Fibroblast of villous mesenchyme (primary cell): ENCODE results near the gene MRPL3. TPM values are rescaled to one million over a fixed set of nuclear protein-coding genes. Genes with fewer than 3 reads are reported as not detected.

Experiments used
- DNase-seq: peaks from one replicate; pipeline ENCODE4 v3.0.0-alpha.2; 2010; ENCODE audit warnings: low read depth
- H3K4me3 ChIP-seq: 2 replicates; pipeline ENCODE4 v1.5.1; 2011; ENCODE audit warnings: low read depth, mild to moderate bottlenecking, low read length
- total RNA-seq: library from RNA; depleted of rRNA; stranded (reverse); fragments of >200 nt; gene quantifications from 2 replicates; pipeline ENCODE4 v1.2.3, GENCODE V29; 2012
- TF ChIP-seq, protein P1 (sequence below): IDR thresholded peaks from 2 replicates; pipeline ENCODE4 v1.5.1; 2012; ENCODE audit warnings: low read depth, mild to moderate bottlenecking, low read length; ENCODE audit not compliant: insufficient read depth

Gene MRPL3
- total RNA-seq, 1 donor, result 123 TPM

DNA sequence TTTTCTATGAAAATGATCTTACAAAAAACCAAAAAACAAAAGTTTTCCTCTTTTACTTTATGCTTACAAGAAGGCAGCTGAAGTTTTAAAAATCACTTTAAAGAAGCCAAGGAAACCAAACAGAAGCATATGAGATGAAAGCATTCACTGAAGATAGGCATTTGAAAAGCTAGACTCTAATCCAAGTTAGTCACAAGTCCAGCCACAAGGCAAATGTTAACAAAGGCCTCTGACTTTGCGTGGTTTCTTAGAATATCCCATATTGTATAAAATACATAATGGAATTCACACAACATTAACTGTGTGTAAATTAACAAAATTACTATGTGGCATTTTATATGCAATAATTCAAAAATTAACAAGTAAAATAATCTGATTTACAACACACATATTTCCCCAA is 17.7 kb downstream of the MRPL3 start:
- TF ChIP-seq, protein P1, sequence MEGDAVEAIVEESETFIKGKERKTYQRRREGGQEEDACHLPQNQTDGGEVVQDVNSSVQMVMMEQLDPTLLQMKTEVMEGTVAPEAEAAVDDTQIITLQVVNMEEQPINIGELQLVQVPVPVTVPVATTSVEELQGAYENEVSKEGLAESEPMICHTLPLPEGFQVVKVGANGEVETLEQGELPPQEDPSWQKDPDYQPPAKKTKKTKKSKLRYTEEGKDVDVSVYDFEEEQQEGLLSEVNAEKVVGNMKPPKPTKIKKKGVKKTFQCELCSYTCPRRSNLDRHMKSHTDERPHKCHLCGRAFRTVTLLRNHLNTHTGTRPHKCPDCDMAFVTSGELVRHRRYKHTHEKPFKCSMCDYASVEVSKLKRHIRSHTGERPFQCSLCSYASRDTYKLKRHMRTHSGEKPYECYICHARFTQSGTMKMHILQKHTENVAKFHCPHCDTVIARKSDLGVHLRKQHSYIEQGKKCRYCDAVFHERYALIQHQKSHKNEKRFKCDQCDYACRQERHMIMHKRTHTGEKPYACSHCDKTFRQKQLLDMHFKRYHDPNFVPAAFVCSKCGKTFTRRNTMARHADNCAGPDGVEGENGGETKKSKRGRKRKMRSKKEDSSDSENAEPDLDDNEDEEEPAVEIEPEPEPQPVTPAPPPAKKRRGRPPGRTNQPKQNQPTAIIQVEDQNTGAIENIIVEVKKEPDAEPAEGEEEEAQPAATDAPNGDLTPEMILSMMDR, result no peak
- DNase-seq, result peak; percentile 2

DNA sequence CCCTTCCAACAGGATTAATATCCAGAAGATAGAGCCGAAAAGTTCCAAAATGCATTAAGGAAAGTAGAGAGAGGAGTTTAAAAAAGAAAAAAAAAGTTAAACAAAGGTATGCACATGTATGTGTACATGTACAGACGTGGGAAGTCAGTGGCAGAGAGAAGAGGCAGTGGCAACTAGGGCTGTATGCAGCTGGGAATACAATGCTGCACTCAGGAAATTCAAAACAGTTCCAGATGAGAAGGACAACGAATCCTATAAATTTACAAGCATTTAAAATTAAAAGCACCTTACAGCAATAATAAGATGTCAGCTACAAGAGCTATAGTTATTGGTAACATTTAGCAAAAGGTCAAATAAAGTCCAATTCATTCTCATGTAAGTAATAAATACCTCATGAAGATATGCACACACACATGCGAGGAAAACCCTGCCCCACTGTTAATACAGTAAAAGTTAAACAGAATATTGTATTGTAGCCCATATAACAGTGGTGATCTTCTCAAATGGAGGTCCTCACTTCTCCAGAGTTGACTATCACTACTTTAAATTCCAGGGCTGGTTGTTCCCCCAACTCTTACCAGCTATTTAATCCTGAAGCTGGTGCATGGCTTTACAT is 18.2 kb downstream of the MRPL3 start:
- DNase-seq, result no peak
- no peak overlapping the region for H3K4me3 ChIP-seq
- TF ChIP-seq, protein P1, result no peak

More for the DNA sequence above, 17.7 kb downstream of the MRPL3 start:
- no peak overlapping the region for H3K4me3 ChIP-seq

DNA sequence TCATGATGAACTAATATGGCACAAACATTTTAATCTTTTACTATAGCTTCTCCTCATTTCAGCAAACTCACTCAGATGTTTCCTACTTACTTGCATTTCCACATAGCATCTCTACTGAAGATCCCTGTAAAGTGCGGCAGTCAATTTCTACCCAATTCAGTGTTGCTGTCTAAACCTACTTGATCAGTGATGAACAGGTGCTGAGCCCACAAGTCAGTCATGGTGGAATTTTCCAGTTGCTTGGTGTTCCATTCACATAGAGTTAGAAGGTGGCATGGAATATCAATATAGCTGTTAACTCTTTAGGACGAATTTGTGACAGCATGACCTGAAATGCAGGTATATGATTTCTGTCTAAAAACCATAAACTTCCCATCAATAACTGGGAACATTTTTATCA is 22.7 kb downstream of the MRPL3 start:
- H3K4me3 ChIP-seq, result no peak overlapping the region
- TF ChIP-seq, protein P1, result no peak
- no peak for DNase-seq

DNA sequence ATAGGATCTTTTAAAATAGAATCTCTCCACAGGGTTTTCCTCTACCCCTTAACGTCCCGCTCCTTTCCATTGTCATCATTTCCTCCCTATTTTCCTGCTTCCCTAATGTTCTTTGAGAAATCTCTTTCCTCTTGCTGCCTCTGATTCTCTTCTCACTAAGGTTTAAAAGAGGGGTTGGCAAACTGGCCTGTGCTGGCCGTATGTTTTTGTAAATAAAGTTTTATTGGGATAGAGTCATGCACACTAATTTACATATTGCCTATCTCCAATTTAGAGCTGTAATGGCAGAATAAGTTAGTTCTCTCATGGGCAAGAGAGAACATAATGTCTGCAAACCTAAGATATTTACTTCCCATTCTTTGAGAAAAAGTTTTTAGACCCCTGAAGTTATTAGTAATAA is 25.0 kb downstream of the MRPL3 start:
- no peak for DNase-seq
- H3K4me3 ChIP-seq, result no peak overlapping the region
- TF ChIP-seq, protein P1, result no peak

DNA sequence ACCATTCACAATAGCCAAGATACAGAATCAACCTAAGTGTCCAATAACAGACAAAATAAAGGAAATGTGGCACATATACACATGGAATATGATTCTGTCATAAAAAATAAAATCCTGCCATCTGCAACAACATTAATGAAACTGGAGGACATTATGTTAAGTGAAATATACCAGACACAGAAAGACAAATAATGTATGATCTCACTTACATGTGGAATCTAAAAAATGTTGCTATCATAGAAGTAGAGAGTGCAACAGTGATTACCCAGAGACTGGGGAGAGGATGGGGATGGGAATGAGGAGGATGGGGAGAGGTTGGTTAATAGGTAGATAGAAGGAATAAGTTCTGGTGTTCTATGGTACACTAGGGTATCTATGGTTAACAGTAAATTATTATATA is 28.7 kb downstream of the MRPL3 start:
- no peak overlapping the region for H3K4me3 ChIP-seq
- TF ChIP-seq, protein P1, result no peak
- no peak for DNase-seq

DNA sequence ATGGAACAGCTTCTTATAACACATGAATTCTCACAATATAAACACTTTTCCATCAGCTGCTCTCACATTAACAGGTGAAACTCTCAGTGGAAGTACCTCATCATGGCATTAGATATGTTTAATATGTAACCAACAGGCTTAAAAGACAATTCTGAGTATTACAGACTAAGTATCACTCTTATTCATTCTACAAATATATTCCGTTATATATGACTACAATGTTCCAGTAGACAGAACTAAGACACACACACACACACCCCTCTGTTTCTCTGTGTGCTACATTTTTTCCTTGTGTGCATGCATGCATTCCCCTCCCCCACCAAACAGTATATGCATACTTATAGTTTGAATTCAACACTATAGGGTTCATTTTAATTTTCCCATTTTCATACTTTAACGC is 32.4 kb downstream of the MRPL3 start:
- TF ChIP-seq, protein P1, result no peak
- no peak for DNase-seq
- H3K4me3 ChIP-seq, result no peak overlapping the region

- DNase-seq, result no peak
- no peak overlapping the region for H3K4me3 ChIP-seq
- TF ChIP-seq, protein P1, result no peak
Measured at GRCh38 chr3:131458653-131459052, 44.1 kb downstream of the MRPL3 start.
